GM18520 (cell line): ENCODE data around the gene PKIG.
"Not testable (repeated sequence)": the region's sequence is repeated elsewhere in the genome, so short reads cannot be mapped to it uniquely, and the experiment has no call there.

ENCODE experiments used
- ATAC-seq: cut with Tn5 transposase; IDR thresholded peaks from one replicate; pipeline ENCODE4 v1.9.1; 2021; ENCODE audit not compliant: unreplicated experiment

The PKIG gene

GRCh38 chr20:44582311-44583025 is at the start of gene PKIG:
PKIG (plus strand) TSS chr20:44582579; CDS start chr20:44614557, 31,978 bp downstream.
- ATAC-seq: no peak

GRCh38 chr20:44532981-44533331 is 49.4 kb upstream of the PKIG start:
- no peak for ATAC-seq

GRCh38 chr20:44533928-44534327 is 48.5 kb upstream of the PKIG start:
- ATAC-seq: no peak

GRCh38 chr20:44536175-44536574 is 46.2 kb upstream of the PKIG start:
- no peak for ATAC-seq

- ATAC-seq: no peak
Measured at GRCh38 chr20:44537993-44538392, 44.4 kb upstream of the PKIG start.

GRCh38 chr20:44540834-44541233 is 41.5 kb upstream of the PKIG start:
- ATAC-seq: no peak

GRCh38 chr20:44541992-44542391 is 40.4 kb upstream of the PKIG start:
- no peak for ATAC-seq

GRCh38 chr20:44542890-44543289 is 39.5 kb upstream of the PKIG start:
- no peak for ATAC-seq

GRCh38 chr20:44543358-44543757 is 39.0 kb upstream of the PKIG start:
- no peak for ATAC-seq

- no peak for ATAC-seq
Measured at GRCh38 chr20:44544263-44544662, 38.1 kb upstream of the PKIG start.

- ATAC-seq: no peak
Measured at GRCh38 chr20:44547419-44547818, 35.0 kb upstream of the PKIG start.

- no peak for ATAC-seq
Measured at GRCh38 chr20:44549123-44549522, 33.3 kb upstream of the PKIG start.

- no peak for ATAC-seq
Measured at GRCh38 chr20:44552050-44552449, 30.3 kb upstream of the PKIG start.

- no peak for ATAC-seq
Measured at GRCh38 chr20:44552568-44552949, 29.8 kb upstream of the PKIG start.

- ATAC-seq: no peak
Measured at GRCh38 chr20:44552950-44553908, 29.1 kb upstream of the PKIG start.

- ATAC-seq: no peak
Measured at GRCh38 chr20:44559302-44559701, 23.1 kb upstream of the PKIG start.

- ATAC-seq: no peak
Measured at GRCh38 chr20:44560229-44560628, 22.1 kb upstream of the PKIG start.

GRCh38 chr20:44560818-44561217 is 21.6 kb upstream of the PKIG start:
- ATAC-seq: not testable (repeated sequence)

- ATAC-seq: no peak
Measured at GRCh38 chr20:44561876-44562275, 20.5 kb upstream of the PKIG start.

GRCh38 chr20:44566018-44566417 is 16.4 kb upstream of the PKIG start:
- no peak for ATAC-seq

- no peak for ATAC-seq
Measured at GRCh38 chr20:44566811-44567210, 15.6 kb upstream of the PKIG start.

- ATAC-seq: no peak
Measured at GRCh38 chr20:44570367-44570766, 12.0 kb upstream of the PKIG start.
